Erythroblast (primary cell): Measurements from ENCODE around the gene EPHA4.

Experiments
- GATA1 ChIP-seq: IDR thresholded peaks from 2 replicates; pipeline ENCODE4 v1.6.1; 2011; ENCODE audit warnings: low read depth, mild to moderate bottlenecking, control low read depth, low read length, moderate library complexity
- POLR2A ChIP-seq: IDR thresholded peaks from 2 replicates; pipeline ENCODE4 v1.6.1; 2011; ENCODE audit warnings: mild to moderate bottlenecking, low read length

DNA sequence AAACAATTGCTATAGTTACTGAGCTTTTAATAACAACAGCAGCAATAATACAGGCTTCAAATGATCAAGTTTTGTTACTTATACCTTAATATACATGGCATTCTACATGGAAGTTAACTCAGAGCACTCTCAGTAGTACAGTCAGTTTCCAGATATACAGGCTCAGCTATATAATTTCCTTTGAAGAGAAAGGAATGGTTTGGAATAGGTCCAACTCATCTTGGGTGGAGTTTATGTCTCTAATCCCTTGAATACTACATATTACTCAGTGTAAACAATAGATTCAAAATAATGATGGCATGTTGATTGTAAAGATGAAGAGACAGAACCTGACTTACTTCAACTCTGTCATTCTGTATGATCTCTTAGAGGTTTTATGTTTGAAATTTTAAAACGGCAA lies 174.9 kb downstream of the EPHA4 start:
- TF ChIP-seq POLR2A, result no peak
- TF ChIP-seq GATA1, result no peak
